Adipocyte (in vitro differentiated cells): ENCODE data around the gene TM9SF2.

Experiments used
- DNase-seq: peaks from one replicate; pipeline ENCODE4 v3.0.0-alpha.2; 2015; ENCODE audit warnings: low read depth
- H3K27me3 ChIP-seq: replicated peaks from 2 replicates; pipeline ENCODE4 v1.7.0; 2013; ENCODE audit warnings: mild to moderate bottlenecking, low read length, moderate library complexity; ENCODE audit not compliant: control insufficient read depth, insufficient read depth
- H3K36me3 ChIP-seq: 2 replicates; pipeline ENCODE4 v1.7.0; 2013; ENCODE audit warnings: low read length, mild to moderate bottlenecking, moderate library complexity; ENCODE audit not compliant: control insufficient read depth, insufficient read depth, severe bottlenecking
- H3K4me1 ChIP-seq: 2 replicates; pipeline ENCODE4 v1.7.0; 2013; ENCODE audit warnings: mild to moderate bottlenecking, low read length, moderate library complexity; ENCODE audit not compliant: control insufficient read depth, insufficient read depth
- H3K4me3 ChIP-seq: 2 replicates; pipeline ENCODE4 v1.7.0; 2013; ENCODE audit warnings: mild to moderate bottlenecking, low read length, moderate library complexity
- H3K9ac ChIP-seq: 2 replicates; pipeline ENCODE4 v1.7.0; 2013; ENCODE audit warnings: mild to moderate bottlenecking, low read length, moderate library complexity
- H3K9me3 ChIP-seq: 2 replicates; pipeline ENCODE4 v1.7.0; 2013; ENCODE audit warnings: mild to moderate bottlenecking, low read length, moderate library complexity; ENCODE audit not compliant: control insufficient read depth

TM9SF2 gene

DNA sequence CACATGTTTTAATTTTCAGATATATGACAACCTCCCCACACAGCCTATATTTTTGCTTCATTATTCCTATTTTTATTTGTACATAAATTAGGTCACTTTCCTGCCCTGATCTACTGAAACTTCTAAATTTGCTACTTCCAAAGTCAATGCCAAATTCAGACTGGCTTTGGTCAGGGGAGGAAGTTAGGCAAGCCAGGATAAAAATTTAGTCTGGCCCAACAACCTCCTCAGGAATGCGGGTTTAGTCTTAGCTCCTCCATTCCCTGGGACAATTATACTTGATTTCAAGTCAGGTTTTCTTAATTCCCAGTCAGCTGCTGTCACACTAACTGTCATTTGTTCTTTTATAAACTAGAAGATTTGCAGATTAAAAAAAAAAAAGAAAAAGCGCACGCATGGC, 84.3 kb downstream of the TM9SF2 start:
- Histone ChIP-seq H3K4me3 (no peak overlapping the region), H3K36me3 (no peaks in the 10 kb centered on the region), H3K4me1 (peaks cover 10% of the 10 kb centered on the region), H3K9me3 (no peaks in the 10 kb centered on the region), H3K27me3 (no peaks in the 10 kb centered on the region), H3K9ac (no peak overlapping the region)
- DNase-seq, result no peak

DNA sequence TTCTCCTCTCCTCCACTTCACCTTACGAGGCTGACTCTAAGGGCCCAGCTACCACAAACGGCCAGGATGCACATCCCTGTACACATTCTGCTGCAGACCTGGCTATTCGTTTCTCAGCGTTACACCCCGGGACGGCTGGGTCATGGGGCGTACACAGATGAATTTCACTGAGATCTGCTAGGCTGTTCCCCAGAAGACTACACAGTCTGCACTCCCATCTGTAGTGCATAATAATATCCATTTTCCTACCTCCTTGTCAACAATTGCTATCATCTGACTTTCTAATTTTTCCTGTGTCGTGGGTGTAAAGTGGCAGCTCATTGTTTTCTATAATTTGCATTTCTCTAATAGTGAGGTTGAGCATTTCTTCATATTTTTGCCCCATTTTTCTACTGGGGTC, 85.7 kb downstream of the TM9SF2 start:
- Histone ChIP-seq H3K9ac (no peak overlapping the region), H3K9me3 (no peaks in the 10 kb centered on the region), H3K36me3 (no peaks in the 10 kb centered on the region), H3K4me1 (peaks cover 15% of the 10 kb centered on the region), H3K4me3 (no peak overlapping the region), H3K27me3 (no peaks in the 10 kb centered on the region)
- no peak for DNase-seq

DNA sequence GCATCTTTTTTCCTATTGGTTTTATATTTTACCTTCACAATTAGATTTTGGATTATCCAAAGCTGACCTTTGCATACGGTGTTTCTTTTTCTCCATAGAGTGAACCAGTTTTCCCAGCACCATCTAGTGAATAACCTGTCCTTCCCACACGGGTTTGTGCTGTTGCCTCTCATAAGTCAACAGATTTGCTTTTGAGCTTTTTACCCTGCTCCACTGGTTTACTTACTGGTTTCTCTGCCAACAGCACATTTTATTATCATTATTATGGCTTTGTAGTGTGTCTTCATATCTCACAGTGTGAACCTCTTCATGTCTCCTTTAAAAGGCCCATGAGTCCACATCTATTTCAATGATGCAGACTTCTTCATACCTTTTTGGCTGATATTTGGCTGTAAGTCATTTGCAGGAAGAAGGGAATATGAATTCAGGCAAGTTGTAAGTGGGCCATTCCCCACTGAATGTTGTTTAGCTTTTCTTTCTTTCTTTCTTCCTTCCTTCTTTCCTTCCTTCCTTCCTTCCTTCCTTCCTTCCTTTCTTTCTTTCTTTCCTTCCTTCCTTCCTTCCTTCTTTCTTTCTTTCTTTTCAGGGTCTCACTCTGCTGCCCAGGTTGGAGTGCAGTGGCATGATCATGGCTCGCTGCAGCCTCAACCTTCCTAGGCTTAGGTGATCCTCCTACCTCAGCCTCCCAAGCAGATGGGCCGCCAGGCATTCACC, 86.8 kb downstream of the TM9SF2 start:
- peaks cover 15% of the 10 kb centered on the region for H3K4me1 ChIP-seq
- no peaks in the 10 kb centered on the region for H3K9me3 ChIP-seq
- H3K9ac ChIP-seq, result no peak overlapping the region
- DNase-seq, result no peak
- H3K36me3 ChIP-seq, result no peaks in the 10 kb centered on the region
- H3K4me3 ChIP-seq, result no peak overlapping the region
- H3K27me3 ChIP-seq, result no peaks in the 10 kb centered on the region

DNA sequence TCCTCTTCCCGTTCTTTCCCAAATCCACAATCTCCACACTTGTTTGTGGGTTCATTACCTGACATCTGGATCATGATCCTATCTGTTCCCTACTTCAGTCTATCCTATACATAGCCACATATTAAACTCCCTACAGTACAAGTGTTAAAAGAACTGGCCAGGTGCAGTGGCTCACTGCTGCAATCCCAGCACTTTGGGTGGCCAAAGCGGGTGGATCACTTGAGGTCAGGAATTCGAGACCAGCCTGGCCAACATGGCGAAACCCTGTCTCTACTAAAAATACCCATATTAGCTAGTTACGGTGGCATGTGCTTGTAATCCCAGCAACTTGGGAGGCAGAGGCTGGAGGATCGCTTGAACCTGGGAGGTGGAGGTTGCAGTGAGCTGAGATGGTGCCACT, 88.3 kb downstream of the TM9SF2 start:
- Histone ChIP-seq H3K36me3 (no peaks in the 10 kb centered on the region), H3K27me3 (peaks cover 3% of the 10 kb centered on the region), H3K4me3 (no peak overlapping the region), H3K9ac (no peak overlapping the region), H3K9me3 (no peaks in the 10 kb centered on the region), H3K4me1 (peaks cover 15% of the 10 kb centered on the region)
- DNase-seq, result no peak

DNA sequence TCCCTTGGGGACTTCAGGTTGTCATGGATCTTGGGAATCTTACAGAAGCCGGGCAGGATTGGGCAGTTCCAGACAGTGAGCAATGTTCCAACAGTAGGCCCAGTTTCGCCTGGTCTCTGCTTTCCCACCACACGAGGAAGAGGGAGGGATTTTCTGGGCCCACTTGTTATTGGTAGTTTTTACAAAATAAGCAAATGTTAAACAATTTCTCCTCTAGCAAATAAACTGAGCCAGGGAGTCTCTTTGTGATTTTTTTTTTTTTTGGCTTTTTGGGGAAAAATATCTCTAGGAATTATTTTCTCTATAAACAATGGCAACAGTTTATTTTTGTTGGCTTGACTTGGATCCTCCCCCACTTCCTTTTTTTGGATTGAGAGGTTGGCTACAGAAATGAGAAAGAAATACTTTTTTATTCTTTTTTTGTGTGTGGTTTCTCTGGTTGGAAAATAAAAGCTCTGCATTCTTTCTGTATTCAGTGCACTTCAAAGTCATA, 89.3 kb downstream of the TM9SF2 start:
- Histone ChIP-seq H3K9me3 (no peaks in the 10 kb centered on the region), H3K27me3 (peaks cover 3% of the 10 kb centered on the region), H3K36me3 (no peaks in the 10 kb centered on the region), H3K9ac (no peak overlapping the region), H3K4me3 (no peak overlapping the region), H3K4me1 (peaks cover 11% of the 10 kb centered on the region)
- peak; percentile 75 for DNase-seq

DNA sequence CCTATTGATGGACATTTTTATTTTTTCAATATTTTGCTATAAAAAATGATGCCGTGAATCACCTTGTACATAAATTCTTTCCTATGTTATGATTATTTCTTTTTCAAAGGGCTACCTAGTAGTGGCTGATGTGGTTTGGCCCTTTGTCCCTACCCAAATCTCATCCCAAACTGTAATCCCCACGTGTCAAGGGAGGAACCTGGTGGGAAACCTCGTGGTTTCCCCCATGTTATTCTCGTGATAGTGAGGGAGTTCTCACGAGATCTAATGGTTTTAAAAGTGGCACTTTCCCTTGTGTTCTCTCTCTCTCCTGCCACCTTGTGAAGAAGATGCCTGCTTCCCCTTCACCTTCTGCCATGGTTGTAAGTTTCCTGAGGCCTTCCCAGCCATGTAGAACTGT, 94.9 kb downstream of the TM9SF2 start:
- H3K27me3 ChIP-seq, result peaks cover 14% of the 10 kb centered on the region
- H3K4me1 ChIP-seq, result peaks cover under 1% of the 10 kb centered on the region
- no peaks in the 10 kb centered on the region for H3K36me3 ChIP-seq
- H3K9me3 ChIP-seq, result no peaks in the 10 kb centered on the region
- DNase-seq, result no peak
- no peak overlapping the region for H3K9ac ChIP-seq
- no peak overlapping the region for H3K4me3 ChIP-seq

DNA sequence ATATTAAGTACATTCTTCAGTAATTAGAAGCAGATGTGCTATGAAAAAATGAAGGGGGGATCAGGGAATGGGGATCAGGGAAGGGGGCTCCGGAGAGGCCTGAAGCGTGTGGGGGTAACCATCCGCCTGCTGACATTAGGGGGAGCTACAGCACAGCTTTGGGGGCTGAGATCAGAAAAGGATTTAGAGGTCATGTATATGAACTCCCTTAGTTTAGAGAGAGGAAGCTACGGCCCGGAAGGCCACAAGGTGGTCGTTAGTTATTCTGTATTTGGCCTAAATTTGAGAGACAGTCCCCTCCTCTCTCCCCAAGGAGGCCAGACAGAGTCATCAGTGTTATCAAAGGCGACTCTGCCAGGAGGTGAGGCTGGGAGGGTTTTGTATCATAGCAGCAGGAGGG, 99.0 kb downstream of the TM9SF2 start:
- no peak for DNase-seq
- H3K4me3 ChIP-seq, result no peak overlapping the region
- H3K4me1 ChIP-seq, result no peaks in the 10 kb centered on the region
- peaks cover 20% of the 10 kb centered on the region for H3K27me3 ChIP-seq
- no peaks in the 10 kb centered on the region for H3K36me3 ChIP-seq
- H3K9me3 ChIP-seq, result no peaks in the 10 kb centered on the region
- H3K9ac ChIP-seq, result no peak overlapping the region

DNA sequence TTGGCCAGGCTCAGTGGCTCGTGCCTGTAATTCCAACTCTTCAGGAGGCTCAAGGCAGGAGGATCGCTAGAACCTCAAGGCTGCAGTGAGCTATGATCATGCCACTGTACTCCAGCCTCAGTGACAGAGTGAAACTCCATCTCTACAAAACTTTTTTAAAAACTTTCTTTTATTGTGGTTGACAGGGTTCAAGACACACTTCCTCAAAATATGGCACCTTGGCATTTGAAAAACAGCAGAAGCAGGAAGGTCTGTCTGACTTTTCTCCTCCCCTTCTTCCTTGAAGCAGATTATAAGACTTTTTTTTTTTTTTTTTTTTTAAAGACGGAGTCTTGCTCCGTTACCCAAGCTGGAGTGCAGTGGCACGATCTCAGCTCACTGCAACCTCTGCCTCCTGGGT, 100.3 kb downstream of the TM9SF2 start:
- Histone ChIP-seq H3K36me3 (no peaks in the 10 kb centered on the region), H3K9ac (no peak overlapping the region), H3K4me1 (peaks cover 4% of the 10 kb centered on the region), H3K27me3 (peaks cover 20% of the 10 kb centered on the region), H3K4me3 (no peak overlapping the region), H3K9me3 (no peaks in the 10 kb centered on the region)
- DNase-seq, result no peak

DNA sequence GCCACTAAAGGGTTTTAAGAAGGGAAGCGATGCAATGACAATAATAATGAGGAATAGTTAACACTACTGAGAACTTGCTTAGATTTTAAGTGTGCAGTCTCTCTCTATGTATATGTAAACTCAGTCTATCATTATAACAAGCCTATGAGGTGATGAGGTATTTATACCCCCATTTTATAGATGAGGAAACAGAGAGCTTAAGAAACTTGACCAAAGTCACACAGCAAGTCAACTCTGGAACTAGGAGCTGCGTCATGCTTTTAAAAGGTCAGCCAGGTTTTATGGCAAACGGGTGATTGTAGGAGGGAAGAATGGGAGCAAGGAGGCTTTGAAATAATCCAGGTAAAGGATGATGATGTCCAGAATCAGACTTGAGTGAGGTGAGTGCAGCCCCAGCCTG, 103.4 kb downstream of the TM9SF2 start:
- Histone ChIP-seq H3K4me3 (no peak overlapping the region), H3K9me3 (no peaks in the 10 kb centered on the region), H3K9ac (no peak overlapping the region), H3K27me3 (peaks cover 20% of the 10 kb centered on the region), H3K36me3 (no peaks in the 10 kb centered on the region), H3K4me1 (peaks cover 10% of the 10 kb centered on the region)
- DNase-seq, result no peak

DNA sequence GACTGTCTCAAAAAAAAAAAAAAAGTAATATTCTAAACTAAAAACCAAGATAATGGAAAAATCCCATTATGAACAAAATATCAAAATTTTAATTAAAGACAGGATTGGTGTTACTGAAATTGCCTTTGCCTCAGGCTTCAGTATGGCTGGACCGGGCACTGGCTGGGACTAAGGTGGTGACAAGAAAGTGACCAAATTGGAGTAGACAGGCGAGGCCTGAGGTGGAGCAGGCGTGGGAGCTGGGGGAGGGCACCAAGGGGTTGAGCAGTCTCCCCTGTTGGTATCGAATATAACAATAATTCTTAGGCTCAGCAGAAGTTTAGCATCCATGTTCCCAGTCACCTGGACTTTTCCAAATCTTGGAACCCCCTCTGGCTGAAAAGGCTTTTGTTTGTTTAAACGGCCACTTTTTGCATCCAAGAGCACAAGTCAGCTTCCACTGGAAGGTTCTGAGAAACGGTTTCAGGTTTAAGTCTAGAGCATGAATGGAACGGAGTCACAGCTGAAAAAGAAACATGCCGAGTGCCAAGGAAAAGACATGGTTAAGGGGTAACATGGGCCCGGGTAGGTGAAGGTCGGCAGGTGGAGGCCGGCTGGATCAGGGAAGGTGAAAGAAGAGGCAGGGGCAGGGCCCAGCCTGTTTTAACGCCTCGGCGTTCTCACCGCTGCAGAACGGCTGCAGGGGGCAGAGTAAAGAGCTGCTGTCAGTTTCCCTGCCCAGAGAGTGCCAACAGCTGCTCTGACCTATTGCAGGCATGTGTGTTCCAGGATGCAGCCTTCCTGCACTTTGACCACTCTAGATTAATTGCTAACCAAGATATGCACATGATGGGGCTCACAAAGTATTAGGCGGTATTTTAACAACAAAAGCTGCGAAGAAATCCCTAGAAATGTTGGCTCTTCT, 104.4 kb downstream of the TM9SF2 start:
- peak; percentile 64 for DNase-seq
- peaks cover 10% of the 10 kb centered on the region for H3K4me1 ChIP-seq
- peaks cover 14% of the 10 kb centered on the region for H3K27me3 ChIP-seq
- H3K9ac ChIP-seq, result peak overlapping the region; percentile 64
- no peaks in the 10 kb centered on the region for H3K9me3 ChIP-seq
- peak overlapping the region; percentile 83 for H3K4me3 ChIP-seq
- H3K36me3 ChIP-seq, result no peaks in the 10 kb centered on the region

DNA sequence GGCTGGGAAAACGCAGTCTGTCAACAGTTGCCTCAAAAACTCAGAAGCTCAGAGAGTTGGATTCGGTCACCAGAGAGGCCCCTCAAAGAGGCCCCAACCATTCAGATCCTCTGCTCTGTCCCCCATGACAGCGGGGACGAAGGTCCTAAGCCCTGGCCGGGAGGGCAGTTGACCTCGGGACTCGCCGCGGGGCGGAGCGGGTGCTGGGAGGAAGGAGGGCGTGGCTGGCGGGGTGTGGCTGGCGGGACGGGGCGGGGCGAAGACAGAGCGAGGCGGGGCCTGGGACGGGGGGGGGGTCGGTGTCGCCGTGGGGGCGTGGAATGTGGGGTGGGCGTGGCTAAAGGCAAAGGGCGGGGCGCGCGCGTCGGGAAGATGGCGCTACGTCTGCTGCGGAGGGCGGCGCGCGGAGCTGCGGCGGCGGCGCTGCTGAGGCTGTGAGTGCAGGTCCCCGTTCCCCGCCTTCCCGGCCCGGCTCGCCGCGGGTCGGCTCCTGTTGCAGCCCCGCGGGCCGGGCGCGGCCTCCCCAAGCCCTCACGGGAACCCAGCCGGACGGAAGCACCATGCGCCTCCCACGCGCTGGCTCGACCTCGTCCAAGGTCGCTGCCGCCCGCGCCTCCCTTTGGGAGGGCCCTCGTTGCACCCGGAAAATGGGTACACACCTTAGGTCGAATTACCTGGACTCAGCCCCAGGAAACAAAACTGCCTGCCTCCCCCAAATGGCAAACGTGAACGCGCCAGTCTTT, 105.2 kb downstream of the TM9SF2 start, which contains the start of gene CLYBL:
Gene CLYBL, plus strand, starts transcription at position 367 of the 743 bp plus-strand sequence.
- Histone ChIP-seq H3K36me3 (no peaks in the 10 kb centered on the region), H3K9me3 (no peaks in the 10 kb centered on the region), H3K4me1 (peaks cover 10% of the 10 kb centered on the region), H3K4me3 (peak within 1 kb of the TSS; percentile 94), H3K27me3 (peaks cover 6% of the 10 kb centered on the region), H3K9ac (peak within 1 kb of the TSS; percentile 90)
- DNase-seq, result peak; percentile 95
